Astrocyte of the cerebellum (primary cell): ENCODE data around the gene GPLD1.

Source experiments
- DNase-seq: peaks from one replicate; pipeline ENCODE4 v3.0.0-alpha.2; 2011; ENCODE audit warnings: low read depth
- H3K4me3 ChIP-seq: 2 replicates; pipeline ENCODE4 v1.5.1; 2011; ENCODE audit warnings: mild to moderate bottlenecking, low read depth, low read length, moderate library complexity
- CTCF ChIP-seq: IDR thresholded peaks from 2 replicates; pipeline ENCODE4 v1.5.1; 2012; ENCODE audit warnings: low read length, low read depth, moderate library complexity, mild to moderate bottlenecking; ENCODE audit errors: missing control alignments
- in situ Hi-C: cut with HindIII; loops from 2 replicates; pipeline ENCODE4 v1.10.0; 2017; ENCODE audit warnings: low sequenced_read_pairs

Gene GPLD1

GRCh38 chr6:24458941-24459340 lies 30.4 kb downstream of the GPLD1 start:
- no peak for TF ChIP-seq CTCF
- in situ Hi-C loops, result no loop called here
- H3K4me3 ChIP-seq, result no peak overlapping the region
- no peak for DNase-seq

GRCh38 chr6:24458134-24458533 lies 31.2 kb downstream of the GPLD1 start:
- H3K4me3 ChIP-seq, result no peak overlapping the region
- no peak for TF ChIP-seq CTCF
- DNase-seq, result no peak
- in situ Hi-C loops, result no loop called here

- no peak for DNase-seq
- in situ Hi-C loops, result no loop called here
- no peak for TF ChIP-seq CTCF
Measured at GRCh38 chr6:24455061-24455460, 34.3 kb downstream of the GPLD1 start.

GRCh38 chr6:24454452-24454851 lies 34.9 kb downstream of the GPLD1 start:
- no peak overlapping the region for H3K4me3 ChIP-seq
- DNase-seq, result no peak
- TF ChIP-seq CTCF, result no peak
- in situ Hi-C loops, result no loop called here

More at GRCh38 chr6:24455061-24455460, 34.3 kb downstream of the GPLD1 start:
- no peak overlapping the region for H3K4me3 ChIP-seq

GRCh38 chr6:24453921-24454320 lies 35.5 kb downstream of the GPLD1 start:
- H3K4me3 ChIP-seq, result no peak overlapping the region
- in situ Hi-C loops, result no loop called here
- TF ChIP-seq CTCF, result no peak
- no peak for DNase-seq

- no peak for DNase-seq
- in situ Hi-C loops, result no loop called here
- TF ChIP-seq CTCF, result no peak
Measured at GRCh38 chr6:24451581-24452388, 37.6 kb downstream of the GPLD1 start.

More at GRCh38 chr6:24451581-24452388, 37.6 kb downstream of the GPLD1 start:
- no peak overlapping the region for H3K4me3 ChIP-seq
